AG09319 (cell line): Measurements from ENCODE around the gene SPOCK2.

Source experiments
- DNase-seq: peaks from one replicate; pipeline ENCODE4 v3.0.0-alpha.2; 2010; ENCODE audit warnings: low read depth; ENCODE audit errors: extremely low read depth
- CTCF ChIP-seq: IDR thresholded peaks from 2 replicates; pipeline ENCODE4 v1.5.1; 2011; ENCODE audit warnings: low read depth, mild to moderate bottlenecking, inconsistent platforms, low read length, moderate library complexity

Gene SPOCK2

GRCh38 chr10:72009425-72010081, 78.8 kb downstream of the SPOCK2 start:
- peak; percentile 94 for DNase-seq

GRCh38 chr10:72009051-72009424, 79.3 kb downstream of the SPOCK2 start:
- TF ChIP-seq CTCF = no peak
- no peak for DNase-seq

More at GRCh38 chr10:72009425-72010081, 78.8 kb downstream of the SPOCK2 start:
- TF ChIP-seq CTCF = no peak
